Mucosa of descending colon (tissue), 3 donors: Measurements from ENCODE around the gene LIN7B. TPM values are rescaled to one million over a fixed set of nuclear protein-coding genes. Genes with fewer than 3 reads are reported as not detected.

Experiments used
- ATAC-seq: fragments of 200-7000 bp; cut with Tn5 transposase; one replicate; pipeline ENCODE4 v1.9.1; 2020; ENCODE audit warnings: mild to moderate bottlenecking, moderate library complexity
- DNase-seq, 3 donors: peaks; one replicate each; pipeline ENCODE4 v3.0.0-alpha.2; 2020
- H3K36me3 ChIP-seq: fragments of 200-600 bp; one replicate; pipeline ENCODE4 v1.8.0; 2021; ENCODE audit warnings: low read depth, mild to moderate bottlenecking
- H3K4me1 ChIP-seq: fragments of 200-600 bp; one replicate; pipeline ENCODE4 v1.8.0; 2021; ENCODE audit warnings: low read depth, mild to moderate bottlenecking
- H3K4me3 ChIP-seq: fragments of 200-600 bp; one replicate; pipeline ENCODE4 v1.8.0; 2021; ENCODE audit warnings: mild to moderate bottlenecking
- H3K9me3 ChIP-seq: fragments of 200-600 bp; one replicate; pipeline ENCODE4 v1.8.0; 2021; ENCODE audit warnings: mild to moderate bottlenecking
- intact Hi-C, 2 donors: fragments of 100-400 bp; cut with DNase I in 1 of 2; cut with micrococcal nuclease in 1 of 2; formaldehyde crosslinking; loops; one replicate each; pipeline versions ENCODE4 v1.11.0 to v1.11.1; 2022; cut with DNase I, micrococcal nuclease
- total RNA-seq, 3 donors: library from RNA; stranded (reverse); fragmentation: NEBNext Ultra II Directional in 2 of 3; extraction: Animal tissue kit (Norgen Biotek cat#: 25700) in 2 of 3; gene quantifications; one replicate each; pipeline versions ENCODE4 v1.2.1 to v1.2.4, GENCODE V29; 2021 to 2023
- TF ChIP-seq, protein P1 (sequence below): fragments of 200-600 bp; IDR thresholded peaks from one replicate; pipeline ENCODE4 v1.8.0; 2022; ENCODE audit warnings: antibody characterized with exemption, mild to moderate bottlenecking
- donor health status: DM: no; HTN: no; CAD: no; lungs with moderate emphysema.
- donor health status: DM: no; HTN: no; CAD: no.
- donor health status: DM: no; HTN: yes; CAD: no.

The LIN7B gene
- total RNA-seq, 3 donors from 2014 or later, result 7.2 to 20.4 (median 11.7) TPM

DNA sequence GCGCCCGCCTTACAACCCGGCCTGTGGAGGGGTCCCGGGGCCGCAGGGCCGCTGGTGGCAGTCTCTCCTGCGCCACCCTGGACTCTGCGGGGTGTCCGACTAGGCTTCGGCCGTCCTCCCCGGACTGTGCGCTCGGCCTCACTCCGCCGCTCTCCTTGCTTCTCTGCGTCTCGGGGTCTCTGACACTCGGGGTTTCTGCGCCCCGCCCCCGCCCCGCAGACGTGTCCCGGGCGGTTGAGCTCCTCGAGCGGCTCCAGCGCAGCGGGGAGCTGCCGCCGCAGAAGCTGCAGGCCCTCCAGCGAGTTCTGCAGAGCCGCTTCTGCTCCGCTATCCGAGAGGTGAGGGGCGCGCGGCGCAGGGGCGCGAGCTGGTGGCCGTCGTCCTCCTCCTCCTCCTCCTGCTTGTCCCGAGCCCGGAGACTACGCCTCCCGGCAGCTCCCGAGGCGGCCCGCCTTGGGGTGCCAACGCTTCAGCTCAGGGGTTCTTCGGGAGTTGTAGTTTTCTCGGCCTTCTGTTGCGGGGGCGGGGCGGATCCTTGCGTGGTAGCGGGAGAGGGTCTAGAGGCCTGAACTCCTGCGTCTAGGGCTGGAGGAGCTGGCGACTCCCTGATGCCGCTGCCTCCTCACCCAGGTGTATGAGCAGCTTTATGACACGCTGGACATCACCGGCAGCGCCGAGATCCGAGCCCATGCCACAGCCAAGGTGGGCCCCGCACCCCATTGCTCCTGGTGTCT lies 627 bp downstream of the LIN7B start:
- no peak for ATAC-seq
- Histone ChIP-seq H3K4me1 (peaks cover 28% of the 10 kb centered on the region), H3K4me3 (peak overlapping the region; percentile 57), H3K9me3 (no peaks in the 10 kb centered on the region), H3K36me3 (no peaks in the 10 kb centered on the region)
- TF ChIP-seq, protein P1, sequence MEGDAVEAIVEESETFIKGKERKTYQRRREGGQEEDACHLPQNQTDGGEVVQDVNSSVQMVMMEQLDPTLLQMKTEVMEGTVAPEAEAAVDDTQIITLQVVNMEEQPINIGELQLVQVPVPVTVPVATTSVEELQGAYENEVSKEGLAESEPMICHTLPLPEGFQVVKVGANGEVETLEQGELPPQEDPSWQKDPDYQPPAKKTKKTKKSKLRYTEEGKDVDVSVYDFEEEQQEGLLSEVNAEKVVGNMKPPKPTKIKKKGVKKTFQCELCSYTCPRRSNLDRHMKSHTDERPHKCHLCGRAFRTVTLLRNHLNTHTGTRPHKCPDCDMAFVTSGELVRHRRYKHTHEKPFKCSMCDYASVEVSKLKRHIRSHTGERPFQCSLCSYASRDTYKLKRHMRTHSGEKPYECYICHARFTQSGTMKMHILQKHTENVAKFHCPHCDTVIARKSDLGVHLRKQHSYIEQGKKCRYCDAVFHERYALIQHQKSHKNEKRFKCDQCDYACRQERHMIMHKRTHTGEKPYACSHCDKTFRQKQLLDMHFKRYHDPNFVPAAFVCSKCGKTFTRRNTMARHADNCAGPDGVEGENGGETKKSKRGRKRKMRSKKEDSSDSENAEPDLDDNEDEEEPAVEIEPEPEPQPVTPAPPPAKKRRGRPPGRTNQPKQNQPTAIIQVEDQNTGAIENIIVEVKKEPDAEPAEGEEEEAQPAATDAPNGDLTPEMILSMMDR, result no peak
- DNase-seq, result peak; percentile 72 to 80 (median 77)
- intact Hi-C loops, result no loop called here

DNA sequence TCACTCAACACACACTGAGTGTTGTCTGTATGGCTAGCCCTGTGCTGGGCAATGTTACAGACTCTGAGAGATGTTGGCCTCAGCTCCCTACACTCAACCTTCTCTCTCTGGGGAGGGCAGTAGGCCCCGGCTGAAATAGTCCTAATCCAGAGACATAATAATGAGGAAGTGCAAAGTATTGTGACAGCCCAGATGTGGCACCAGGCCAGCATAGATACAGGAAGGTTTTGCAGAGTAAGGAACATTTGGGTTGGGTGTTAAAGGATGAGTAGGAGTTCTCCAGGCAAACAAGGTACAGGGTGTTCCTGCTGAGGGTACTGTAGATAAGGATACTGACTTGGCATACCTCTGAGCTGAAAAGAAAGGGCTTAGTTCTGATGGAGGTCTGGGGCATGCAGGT lies 2.4 kb downstream of the LIN7B start:
- ATAC-seq (no peak), DNase-seq (peak in 1 of 3 donors; percentile 49)
- Histone ChIP-seq H3K36me3 (no peaks in the 10 kb centered on the region), H3K4me1 (peaks cover 35% of the 10 kb centered on the region), H3K9me3 (no peaks in the 10 kb centered on the region), H3K4me3 (no peak overlapping the region)
- intact Hi-C loops, result no loop called here
- TF ChIP-seq, protein P1, result no peak

DNA sequence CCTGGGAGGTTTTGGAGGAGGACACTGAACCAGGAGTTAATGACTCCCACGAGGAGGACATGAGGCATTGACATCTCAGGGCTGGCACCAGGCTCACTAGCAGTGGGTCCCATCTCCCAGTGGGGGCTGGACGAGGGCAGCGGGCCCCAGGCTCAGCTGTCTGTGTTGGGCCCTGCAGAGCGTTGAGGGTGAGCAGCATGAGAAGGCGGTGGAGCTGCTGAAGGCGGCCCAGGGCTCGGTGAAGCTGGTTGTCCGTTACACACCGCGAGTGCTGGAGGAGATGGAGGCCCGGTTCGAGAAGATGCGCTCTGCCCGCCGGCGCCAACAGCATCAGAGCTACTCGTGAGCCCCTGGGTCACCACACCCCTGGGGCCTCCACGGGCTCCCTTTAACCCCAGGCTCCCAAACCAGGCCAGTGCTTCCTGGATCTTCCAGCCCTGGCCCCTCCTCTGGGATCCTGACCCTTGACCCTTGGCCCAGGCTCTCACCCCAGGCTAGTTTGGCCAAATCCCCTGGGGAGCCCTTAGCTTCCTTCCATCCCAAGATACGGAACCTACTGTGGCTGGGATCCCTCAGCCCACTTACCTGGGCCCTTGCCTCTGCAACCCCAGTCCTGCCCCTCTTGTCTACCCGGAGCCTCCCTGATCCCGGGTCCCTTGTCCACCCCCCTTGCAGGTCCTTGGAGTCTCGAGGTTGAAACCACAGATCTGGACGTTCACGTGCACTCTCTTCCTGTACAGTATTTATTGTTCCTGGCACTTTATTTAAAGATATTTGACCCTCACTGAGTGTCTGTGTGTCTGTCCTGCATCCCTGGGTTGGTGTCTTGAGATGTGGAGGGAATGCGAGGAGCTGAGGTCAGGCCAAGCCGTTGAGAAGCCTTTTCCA lies 3.8 kb downstream of the LIN7B start:
- DNase-seq, result peak; percentile 35 to 70 (median 52)
- TF ChIP-seq, protein P1, result no peak
- intact Hi-C loops, result no loop called here
- H3K4me1 ChIP-seq, result peaks cover 35% of the 10 kb centered on the region
- no peak for ATAC-seq
- H3K36me3 ChIP-seq, result no peaks in the 10 kb centered on the region
- no peaks in the 10 kb centered on the region for H3K9me3 ChIP-seq
- H3K4me3 ChIP-seq, result peak overlapping the region; percentile 38

DNA sequence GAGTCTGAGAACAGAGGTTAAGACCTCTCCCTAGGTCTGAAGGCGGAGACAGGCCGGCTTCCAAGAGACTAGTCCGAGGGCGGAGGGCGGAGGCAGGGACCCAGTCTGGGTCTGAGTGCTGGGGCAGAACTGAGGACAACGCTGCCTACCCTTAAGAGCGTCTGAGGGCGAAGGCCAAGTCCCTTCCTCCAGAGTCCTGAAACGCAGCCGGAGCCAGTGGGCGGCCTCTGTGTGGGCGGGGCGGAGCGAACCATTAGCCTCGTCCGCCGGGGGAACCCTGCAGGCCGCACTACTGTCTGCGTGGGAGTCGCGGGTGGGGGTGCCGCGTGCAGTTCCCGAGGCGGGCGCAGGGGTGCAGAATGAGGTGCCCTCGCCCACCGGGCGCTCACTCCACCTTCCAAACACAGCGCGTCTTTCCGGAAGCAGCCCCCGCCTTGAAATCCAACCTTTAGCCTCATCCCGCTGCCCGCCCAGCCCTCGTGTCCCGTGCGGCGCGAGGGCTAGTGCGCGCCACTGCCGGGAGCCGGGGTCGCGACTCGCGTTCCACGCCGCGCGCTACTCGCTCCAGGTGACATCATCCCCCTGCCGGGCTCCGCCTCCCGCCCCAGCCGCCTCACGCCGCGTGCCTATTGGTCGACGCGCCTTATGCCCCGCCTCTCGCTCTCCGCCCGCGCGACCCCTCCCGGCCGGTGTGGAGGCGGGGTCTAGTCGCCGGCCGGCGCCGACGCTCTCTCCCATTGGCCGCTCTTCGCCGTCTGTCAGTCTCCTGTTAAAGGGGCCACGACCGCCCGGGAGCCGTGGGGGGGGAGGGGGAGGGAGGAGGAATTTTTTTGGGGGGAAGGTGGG lies 4.6 kb downstream of the LIN7B start, which contains the start of gene C19orf73:
TSS of gene C19orf73 (minus strand) at position 579 of the 846 bp plus-strand sequence. CDS start at position 458, 121 bp downstream.
- DNase-seq (peak; percentile 94 to 97 (median 96)), ATAC-seq (peak; percentile 91)
- intact Hi-C loops, result no loop called here
- no peaks in the 10 kb centered on the region for H3K36me3 ChIP-seq
- TF ChIP-seq, protein P1, result no peak
- no peaks in the 10 kb centered on the region for H3K9me3 ChIP-seq
- H3K4me1 ChIP-seq, result peaks cover 32% of the 10 kb centered on the region
- peak within 1 kb of the TSS; percentile 38 for H3K4me3 ChIP-seq
